ENCODE results near the gene PHAF1.
"Not testable (repeated sequence)": the region's sequence is repeated elsewhere in the genome, so short reads cannot be mapped to it uniquely, and the experiment has no call there.

Gene PHAF1

DNA sequence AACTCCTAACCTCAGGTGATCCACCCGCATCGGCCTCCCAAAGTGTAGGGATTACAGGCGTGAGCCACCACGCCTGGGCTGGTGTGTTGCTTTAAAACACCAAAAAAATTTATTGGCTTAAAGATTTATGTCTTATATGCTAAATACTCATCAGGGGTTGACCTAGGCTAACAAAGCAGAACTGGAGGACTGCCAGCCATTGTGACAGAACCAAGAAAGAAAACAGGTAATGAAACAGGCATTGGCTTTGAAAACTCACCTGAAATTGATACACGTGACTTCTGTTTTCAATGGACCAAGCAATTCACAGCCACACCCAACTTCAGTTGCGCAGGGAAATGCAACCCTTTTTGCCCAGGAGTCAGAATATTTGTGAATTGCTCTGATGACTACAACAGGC lies 4.9 kb upstream of the PHAF1 start:
- DNase-seq (ENCODE audit: low read depth in 2 of 2) = no peak

DNA sequence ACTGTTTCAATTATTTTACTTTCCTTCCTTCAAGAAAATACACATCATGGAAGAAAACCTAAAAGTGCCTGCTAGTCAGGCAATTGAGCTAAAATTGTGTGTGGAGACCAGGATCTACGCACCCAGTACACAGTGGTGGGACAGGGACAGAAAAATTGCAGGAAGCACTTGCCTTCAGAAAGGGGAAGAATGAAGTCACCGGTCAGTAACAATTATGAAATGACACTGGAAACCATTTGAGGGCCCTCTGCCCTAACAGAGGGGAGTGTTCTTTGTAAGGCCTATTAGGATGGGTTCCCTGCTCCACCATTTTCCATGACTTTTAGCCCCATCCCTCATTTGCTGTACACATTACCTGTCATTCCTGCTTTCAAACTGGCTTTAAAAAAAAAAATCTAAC lies 4.5 kb upstream of the PHAF1 start:
- no peak for DNase-seq (ENCODE audit: low read depth in 2 of 2)

DNA sequence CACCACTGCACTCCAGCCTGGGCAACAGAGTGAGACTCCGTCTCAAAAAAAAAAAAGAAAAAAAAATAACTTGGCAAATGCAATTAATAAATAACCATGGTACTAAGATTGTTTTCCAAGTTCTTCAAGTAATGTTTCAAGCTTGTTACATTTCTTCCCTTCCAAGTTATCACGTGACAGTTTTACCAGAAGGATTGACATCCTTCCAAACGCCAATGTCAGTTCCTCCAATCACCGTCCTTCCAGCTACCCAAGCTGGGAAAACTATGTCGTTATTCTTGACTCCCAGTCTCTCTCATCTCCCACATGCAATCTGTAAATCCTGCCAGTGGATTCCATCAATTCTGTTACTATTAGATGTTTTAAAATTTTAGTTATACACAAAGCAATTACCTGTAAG lies 3.9 kb upstream of the PHAF1 start:
- DNase-seq (ENCODE audit: low read depth in 2 of 2) = no peak

DNA sequence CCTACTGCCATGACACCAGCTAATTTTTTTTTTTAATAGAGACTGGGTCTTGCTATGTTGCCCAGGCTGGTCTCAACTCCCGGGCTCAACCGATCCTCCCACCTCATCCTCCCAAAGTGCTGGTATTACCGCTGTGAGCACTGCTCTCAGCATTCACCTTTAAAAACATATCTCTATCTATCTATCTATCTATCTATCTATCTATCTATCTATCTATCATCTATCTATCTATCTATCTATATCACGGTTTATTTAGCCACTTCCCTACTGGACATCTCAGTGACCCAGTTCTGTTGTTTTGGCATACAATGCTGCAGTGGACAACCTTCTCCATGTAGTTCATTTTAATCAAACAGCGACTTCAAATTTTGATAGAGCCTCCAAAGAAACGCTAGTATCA lies 1.3 kb upstream of the PHAF1 start:
- no peak for DNase-seq (ENCODE audit: low read depth in 2 of 2)

DNA sequence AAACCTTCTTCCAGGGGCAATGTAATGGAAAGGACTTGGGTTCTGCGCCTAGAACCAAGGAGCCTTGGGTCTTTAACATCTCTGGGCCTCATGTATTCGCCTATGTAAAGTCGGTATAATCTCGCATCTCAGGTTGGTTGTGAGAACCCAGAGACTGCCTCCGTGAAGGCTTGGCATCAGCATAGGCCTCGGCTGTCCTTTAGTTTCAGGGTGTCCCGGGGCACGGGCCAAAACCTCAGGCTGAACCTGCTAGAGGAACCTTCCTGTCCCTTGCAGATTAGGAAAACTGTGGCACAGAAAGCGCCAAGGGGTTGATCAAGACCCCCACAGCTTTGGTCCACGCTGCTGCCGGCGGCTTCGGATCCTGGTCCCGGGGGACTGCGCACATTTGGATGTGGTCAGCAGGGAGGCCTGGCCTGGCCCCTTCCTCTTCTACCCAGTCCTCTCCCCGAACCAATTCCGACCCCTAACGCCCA lies 772 bp upstream of the PHAF1 start:
- DNase-seq (ENCODE audit: low read depth in 2 of 2) = no peak

DNA sequence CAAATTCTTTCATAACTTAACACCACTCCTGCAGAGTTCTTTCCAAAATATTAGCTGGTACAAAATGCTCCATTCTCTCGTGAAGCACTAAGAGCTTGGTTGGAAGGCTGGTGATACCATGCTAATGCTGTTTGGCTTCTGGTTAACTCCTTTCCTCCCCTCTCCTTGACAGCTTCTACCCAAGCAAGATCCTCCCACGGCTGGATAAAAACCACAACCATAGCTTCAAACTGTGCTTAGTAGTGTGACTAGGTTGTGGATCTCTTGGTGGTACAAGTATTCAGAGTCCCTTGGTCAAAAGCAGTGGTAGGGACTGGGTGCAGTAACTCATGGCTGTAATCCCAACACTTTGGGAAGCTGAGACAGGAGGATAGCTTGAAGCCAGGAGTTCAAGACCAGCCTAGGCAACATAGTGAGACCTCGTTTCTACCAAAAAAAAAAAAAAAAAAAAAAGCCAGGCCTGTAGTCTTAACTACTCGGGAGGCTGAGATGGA lies 2.3 kb downstream of the PHAF1 start:
- no peak for DNase-seq (ENCODE audit: low read depth in 2 of 2)

DNA sequence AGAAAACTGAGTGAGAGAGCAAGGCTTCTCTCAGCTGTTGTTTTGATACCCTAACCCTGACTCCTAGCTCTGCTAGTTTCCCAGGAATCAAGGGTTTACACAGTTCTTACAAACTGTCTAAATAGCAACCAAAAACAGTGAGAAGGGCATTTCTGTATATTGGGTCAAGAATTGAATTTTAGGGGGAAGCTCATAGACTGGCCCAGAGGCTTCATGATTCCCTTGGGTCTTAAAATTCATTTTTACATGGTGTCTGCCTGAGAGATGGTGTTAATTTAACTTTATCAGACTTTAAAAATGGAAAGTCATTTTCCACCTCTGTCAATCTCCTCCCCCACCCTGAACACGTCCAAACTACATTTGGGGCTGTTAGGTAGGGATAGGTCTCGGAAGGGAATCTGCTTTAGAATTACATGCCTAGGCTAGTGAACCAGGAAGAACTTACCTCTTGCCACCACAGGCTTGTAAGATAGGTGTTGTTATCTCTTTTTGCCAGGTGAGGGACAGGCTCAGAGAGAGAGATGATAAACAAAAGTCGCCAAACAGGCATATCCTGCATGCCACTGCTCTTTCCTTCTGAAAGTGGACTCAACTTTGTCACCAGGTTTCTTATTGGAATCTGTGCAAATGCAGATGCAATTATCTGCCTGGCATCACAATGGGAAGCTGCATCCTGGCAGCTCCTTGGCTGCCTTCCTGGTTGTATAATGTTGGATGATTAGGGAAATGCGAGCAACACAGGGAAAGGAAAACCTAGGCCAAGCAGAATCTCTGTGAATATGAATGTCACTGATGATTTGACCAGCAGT lies 3.1 kb downstream of the PHAF1 start:
- DNase-seq (ENCODE audit: low read depth in 2 of 2) = no peak

DNA sequence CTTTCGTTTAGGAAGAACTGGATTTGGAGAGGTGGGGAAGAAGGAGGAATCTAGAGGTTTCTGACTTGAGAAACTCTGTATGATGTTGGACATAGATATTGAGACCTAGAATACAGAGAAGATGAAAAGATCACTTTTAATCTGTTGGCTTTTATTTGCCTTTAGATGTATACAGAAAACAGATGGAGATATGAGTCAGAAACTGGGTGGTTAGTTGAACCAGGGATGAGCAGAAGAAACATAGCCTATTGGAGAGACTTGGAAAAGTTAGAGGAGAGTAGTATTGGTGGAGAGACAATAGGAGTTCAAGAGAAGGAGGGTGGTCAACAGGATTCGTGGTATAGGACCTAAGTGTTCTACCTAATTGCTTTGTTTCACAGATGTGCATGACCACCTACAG lies 5.1 kb downstream of the PHAF1 start:
- DNase-seq (ENCODE audit: low read depth in 2 of 2) = no peak

DNA sequence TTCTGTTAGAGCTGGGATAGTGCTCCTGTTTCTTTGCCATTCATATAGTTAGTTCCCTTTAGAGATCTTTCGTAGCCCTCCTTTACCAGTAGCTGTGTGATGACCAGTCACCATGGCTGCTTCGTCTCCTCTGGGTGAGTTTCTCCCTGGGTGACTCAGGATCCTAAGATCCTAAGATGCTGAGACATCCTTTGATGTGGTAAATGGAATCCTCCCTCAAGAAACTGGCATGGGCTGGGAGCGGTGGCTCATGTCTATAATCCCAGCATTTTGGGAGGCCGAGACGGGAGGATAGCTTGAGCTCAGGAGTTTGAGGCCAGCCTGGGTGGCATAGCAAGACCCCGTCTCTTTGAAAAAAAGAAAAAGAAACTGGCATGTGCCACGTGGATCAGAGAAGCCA lies 5.9 kb downstream of the PHAF1 start:
- no peak for DNase-seq (ENCODE audit: low read depth in 2 of 2)

DNA sequence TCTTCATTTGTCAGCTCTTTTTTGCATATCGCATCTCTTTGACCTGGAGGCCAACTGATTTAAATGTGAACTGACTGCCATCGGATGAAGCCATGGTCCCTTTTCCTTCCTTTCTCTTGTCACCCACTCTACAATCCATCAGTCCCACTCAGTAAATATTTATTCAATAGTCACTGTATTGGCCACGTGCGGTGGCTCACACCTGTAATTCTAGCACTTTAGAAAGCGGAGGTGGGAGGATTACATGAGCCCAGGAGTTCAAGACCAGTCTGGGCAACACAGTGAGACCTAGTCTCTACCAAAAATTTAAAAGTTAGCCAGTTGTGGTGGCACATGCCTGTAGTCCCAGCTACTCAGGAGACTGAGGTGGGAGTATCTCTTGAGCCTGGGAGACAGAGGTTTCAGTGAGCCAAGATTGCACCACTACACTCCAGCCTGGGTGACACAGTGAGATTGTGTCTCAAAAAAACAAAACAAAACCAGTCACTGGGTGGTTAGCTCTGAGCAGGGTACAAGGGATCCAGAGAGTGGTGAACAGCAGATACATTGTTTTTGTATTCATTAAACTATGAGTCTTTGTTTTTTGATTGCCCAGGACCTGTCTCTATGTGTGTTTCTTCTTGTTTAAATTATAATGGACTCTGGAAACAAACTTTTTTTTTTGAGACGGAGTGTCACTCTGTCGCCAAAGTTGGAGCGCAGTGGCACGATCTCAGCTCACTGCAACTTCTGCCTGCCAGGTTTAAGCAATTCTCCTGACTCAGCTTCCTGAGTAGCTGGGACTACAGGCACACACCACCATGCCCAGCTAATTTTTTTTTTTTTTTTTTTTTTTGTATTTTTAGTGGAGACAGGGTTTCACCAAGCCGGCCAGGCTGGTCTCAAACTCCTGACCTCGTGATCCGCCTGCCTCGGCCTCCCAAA lies 6.9 kb downstream of the PHAF1 start:
- no peak for DNase-seq (ENCODE audit: low read depth in 2 of 2)

DNA sequence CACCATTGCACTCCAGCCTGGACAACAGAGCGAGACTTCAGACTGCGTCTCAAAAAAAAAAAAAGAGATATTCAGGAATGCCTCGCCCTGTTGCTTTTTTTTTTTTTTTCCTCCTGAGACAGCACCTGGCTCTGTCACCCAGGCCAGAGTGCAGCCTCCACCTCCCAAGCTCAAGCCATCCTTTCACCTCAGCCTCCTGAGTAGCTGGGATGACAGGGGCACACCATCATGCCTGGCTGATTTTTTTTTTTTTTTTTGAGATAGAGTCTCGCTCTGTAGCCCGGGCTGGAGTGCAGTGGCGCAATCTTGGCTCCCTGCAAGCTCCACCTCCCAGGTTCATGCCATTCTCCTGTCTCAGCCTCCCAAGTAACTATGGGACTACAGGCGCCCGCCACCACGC lies 8.0 kb downstream of the PHAF1 start:
- DNase-seq (ENCODE audit: low read depth in 2 of 2) = no peak

DNA sequence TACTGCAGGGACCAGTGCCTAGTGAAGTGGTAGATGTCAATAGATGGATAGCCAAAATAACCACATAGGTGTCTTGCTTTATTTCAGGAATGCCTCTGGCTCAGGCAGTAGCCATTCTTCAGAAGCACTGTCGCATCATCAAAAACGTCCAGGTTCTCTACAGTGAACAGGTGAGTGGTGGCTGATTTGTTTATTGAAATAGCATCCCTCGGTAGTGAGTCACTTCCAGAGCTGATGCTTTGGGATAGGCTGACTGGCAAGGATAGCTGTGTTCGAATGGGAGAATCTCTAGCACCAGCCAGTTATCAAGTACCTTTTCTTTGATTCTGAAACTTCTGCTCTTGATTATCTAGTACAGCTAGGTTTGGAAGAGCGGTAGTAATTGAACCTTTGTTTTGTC lies 10.3 kb downstream of the PHAF1 start:
- DNase-seq (ENCODE audit: low read depth in 2 of 2) = no peak

DNA sequence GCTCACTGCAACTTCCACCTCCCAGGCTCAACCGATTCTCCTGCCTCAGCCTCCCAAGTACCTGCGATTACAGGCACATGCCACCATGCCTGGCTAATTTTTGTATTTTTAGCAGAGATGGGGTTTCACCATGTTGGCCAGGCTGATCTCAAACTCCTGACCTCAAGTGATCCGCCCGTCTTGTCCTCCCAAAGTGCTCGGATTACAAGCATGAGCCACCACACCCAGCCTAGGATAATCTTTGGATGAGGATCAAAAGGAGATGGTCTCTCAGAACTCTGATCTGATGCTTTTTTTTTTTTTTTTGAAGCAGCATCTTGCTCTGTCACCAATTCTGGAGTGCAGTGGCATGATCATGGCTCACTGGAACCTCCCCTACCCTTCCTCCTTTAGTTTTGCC lies 13.1 kb downstream of the PHAF1 start:
- not testable (repeated sequence) for DNase-seq (ENCODE audit: low read depth in 2 of 2)

DNA sequence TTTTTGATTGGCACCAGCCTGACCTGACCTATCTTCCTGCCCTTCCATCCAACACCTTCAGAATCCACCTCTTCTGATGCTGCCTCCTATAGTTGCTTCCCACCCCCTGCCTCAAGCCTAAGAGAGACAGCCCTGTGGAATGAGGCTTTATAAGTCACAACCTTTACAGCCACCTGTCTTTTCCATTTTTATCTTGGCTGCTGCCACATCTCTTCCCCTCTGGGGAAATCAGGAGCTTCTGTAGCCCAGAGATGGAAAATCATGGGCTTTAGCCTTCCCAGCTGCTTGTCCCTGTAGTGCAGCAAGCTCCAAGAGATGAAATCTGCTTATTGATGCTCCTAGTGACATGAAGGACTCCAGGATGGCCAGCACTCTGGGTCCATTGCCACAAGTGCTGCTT lies 18.7 kb downstream of the PHAF1 start:
- no peak for DNase-seq (ENCODE audit: low read depth in 2 of 2)

DNA sequence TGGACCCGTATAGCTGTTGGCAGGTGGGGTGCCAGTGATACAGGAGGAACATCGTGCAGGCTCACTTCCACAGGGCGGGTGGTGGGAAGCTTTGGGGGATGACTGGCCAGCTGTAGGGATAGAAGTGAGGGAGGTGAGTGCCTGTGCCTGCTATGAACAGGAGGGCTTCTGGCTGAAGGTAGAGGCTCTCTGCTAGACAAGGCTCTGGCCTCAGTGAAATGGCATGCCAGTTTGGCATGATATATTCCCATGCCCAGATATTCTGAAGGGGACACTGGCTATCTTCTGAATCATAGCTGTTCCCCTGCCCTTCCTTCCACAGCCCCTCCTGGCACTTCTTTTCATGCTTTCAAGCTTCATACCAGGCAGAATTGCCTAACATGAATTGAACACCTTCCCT lies 19.1 kb downstream of the PHAF1 start:
- no peak for DNase-seq (ENCODE audit: low read depth in 2 of 2)

DNA sequence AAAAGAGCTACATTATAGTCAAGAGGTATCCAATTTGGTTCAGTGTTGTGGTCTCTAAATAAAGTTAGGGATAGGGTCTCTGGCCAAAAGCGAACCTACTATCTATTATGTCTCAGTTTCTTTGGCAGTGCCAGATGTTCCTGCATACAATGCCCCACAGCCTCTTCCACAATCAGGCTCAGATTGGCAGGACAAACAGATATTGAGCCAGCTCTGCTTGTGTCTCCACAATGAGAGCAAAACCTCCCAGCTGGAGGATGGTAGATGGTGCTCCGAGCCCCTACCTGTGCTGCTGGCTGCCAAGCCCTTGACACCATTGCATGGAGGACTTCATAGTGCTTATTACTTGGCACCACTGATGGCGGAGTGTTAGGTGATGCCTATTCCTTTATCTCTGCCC lies 19.7 kb downstream of the PHAF1 start:
- no peak for DNase-seq (ENCODE audit: low read depth in 2 of 2)

DNA sequence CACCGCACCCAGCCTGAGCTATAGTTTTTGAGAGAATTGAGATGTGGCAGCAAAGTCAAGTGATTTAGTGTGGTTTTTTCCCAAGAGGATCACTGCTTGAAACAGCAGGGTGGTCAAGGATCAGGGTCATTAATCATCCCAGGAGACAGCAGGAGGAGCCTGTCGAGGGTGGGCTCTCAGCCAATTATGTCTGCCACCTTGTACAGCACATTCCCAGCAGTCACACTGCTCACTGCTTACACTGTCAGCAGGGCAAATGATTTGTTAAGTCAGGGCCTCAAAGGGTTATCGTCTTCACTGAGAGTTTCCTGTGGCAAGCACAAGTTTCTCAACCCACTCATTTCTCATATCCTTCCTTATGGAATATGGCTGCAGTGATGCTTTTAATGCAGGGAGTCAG lies 27.9 kb downstream of the PHAF1 start:
- no peak for DNase-seq (ENCODE audit: low read depth in 2 of 2)

DNA sequence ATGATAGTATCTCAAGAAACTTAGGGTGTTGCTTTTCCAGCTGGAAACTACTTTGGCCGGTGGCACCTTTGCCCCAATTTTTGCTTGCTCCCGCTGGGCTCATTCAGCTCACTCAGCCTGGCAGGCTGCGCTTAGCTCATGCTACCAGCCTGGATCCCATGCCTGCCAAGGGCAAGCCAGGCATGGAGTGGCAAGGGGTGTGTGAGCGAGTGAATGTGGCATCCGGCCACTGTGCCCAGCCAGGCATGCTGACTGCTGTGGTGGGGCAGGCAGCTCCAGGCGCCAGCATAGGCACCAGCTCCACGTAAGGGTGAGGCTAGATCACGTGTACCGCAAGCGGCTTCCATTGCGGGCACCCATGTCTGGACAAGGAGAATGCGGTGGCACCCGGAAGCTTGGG lies 31.6 kb downstream of the PHAF1 start:
- no peak for DNase-seq (ENCODE audit: low read depth in 2 of 2)

DNA sequence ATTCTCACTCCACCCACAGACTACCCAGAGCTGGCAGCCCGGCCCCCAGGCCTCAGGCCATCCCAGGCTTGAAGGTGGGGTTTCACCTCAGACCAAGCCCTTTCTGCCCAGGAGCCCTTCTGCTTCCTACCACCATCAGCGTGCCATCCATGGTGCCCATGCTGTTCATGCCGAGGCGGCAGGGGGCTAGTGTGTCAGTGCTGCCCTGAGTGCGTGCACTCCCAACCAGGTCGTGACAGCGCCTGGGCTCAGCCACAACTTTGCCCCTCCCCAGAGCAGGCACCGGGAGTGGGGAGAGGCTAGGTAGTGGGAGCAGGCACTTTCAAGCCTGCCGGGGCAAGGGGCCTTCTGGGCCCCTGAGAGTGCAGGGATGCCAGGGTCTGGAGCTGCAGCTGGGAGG lies 32.6 kb downstream of the PHAF1 start:
- no peak for DNase-seq (ENCODE audit: low read depth in 2 of 2)

DNA sequence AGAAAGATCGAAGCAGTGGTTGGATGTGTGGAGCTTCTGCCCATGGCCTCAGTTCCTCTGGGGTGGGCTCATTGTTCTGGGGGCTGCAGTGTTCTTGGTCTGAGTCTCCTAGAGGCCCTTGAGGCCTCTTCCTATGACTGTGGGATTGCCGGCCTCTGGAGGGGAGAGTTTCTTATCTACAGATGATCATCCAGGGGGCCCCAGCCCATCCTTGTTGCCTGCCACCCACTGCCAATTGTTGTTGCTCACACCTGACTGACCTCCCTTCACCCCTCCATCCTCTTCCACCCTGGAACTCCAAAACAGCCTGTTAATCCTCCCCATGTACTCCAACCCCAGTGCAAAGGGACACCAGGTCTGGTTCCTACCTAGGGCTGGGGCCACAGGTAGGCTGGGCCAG lies 35.2 kb downstream of the PHAF1 start:
- DNase-seq (ENCODE audit: low read depth in 2 of 2) = no peak

DNA sequence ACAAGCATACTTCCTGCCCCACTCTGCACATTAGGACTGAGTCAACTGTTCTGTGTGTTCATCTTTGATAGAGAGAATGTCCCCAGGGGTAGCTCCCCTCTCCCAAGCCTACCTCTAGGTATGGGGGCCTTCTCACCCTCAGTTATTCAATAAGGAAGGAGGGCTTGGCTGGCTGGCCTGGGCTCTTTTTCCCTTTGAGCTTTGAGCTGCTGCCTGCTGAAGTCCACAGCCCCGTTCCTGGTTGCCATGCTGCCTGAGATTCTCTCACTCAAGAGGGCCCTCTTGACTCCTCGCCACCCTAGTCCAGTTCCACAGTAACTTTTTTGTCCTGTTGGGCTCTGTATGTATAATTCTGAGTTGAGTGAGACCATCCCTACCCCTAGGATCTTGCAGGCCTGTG lies 36.0 kb downstream of the PHAF1 start:
- no peak for DNase-seq (ENCODE audit: low read depth in 2 of 2)

DNA sequence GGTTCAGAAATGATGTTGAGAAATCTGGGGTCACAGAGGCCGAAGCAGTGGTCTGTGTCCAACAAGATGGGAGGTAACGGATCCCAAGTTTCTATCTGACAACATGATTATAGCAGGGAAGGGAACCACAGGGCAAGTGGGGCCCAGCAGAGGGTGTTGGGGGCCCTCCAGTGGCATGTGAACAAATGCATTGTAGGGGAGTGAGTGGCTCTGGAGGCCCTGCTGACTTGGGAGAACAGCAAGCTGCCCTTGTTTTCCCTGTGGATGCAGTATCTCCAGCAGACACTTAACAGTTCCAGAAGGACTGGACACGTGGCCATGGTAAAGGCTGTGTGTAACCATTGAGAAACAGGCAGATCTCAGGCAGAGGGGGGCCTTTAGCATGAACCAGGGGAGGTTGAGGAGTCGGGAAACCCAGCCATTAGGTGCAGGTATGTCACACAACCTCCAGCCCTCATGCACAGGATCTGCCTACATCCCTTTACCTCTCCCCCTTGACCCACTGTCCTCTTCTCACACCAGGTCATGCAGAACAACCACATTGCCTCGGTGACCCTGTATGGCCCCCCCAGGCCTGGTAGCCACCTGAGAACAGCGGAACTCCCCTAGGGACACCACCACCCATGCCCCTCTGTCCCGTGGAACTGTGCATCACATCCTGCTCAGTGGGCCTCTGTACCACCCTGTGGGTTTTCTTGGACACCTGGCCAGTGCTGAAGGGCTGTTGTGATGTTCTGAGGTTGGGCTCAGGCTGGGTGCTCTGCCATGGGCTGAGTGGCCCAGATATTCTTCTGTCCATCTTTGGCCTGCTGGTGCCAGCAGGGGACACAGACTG lies 37.0 kb downstream of the PHAF1 start:
- no peak for DNase-seq (ENCODE audit: low read depth in 2 of 2)

Data from stimulated activated CD8-positive, alpha-beta memory T cell treated with anti-CD3 and anti-CD28 coated beads, Interleukin-15, amount 100 ng/mL, for 48 hours (primary cell).